Left lung (tissue), 10 donors: ENCODE data around the gene CDPF1. TPM values are rescaled to one million over a fixed set of nuclear protein-coding genes. Genes with fewer than 3 reads are reported as not detected.
A peak's percentile ranks its signal among the peaks of the same experiment; 100 is the strongest.
"Not testable (repeated sequence)": the region's sequence is repeated elsewhere in the genome, so short reads cannot be mapped to it uniquely, and the experiment has no call there.

ENCODE experiments used
- ATAC-seq: fragments of 200-7000 bp; cut with Tn5 transposase; one replicate; pipeline ENCODE4 v1.9.1; 2020; ENCODE audit warnings: moderate library complexity
- DNase-seq, 4 donors: peaks; one replicate each; pipeline ENCODE4 v3.0.0-alpha.2; 2013 to 2020
- H3K27ac ChIP-seq, 2 donors: fragments of 200-600 bp; sonication (generic) in 1 of 2; one replicate each; pipeline versions ENCODE4 v1.5.0 to v1.8.0; 2020 to 2021
- H3K27me3 ChIP-seq, 2 donors: fragments of 200-600 bp; sonication (generic) in 1 of 2; one replicate each; pipeline versions ENCODE4 v1.5.0 to v1.8.0; 2020 to 2021
- H3K36me3 ChIP-seq, 2 donors: fragments of 200-600 bp; sonication (generic) in 1 of 2; one replicate each; pipeline versions ENCODE4 v1.5.0 to v1.8.0; 2020 to 2021
- H3K4me1 ChIP-seq, 2 donors: fragments of 200-600 bp; one replicate each; pipeline ENCODE4 v1.8.0; 2021
- H3K4me3 ChIP-seq, 2 donors: fragments of 200-600 bp; sonication (generic) in 1 of 2; one replicate each; pipeline versions ENCODE4 v1.5.0 to v1.8.0; 2020 to 2021; ENCODE audit warnings: mild to moderate bottlenecking in 1 of 2
- H3K9me3 ChIP-seq, 2 donors: fragments of 200-600 bp; sonication (generic) in 1 of 2; one replicate each; pipeline versions ENCODE4 v1.5.0 to v1.8.0; 2020 to 2021
- CTCF ChIP-seq, 2 donors: fragments of 200-600 bp; sonication (generic) in 1 of 2; IDR thresholded peaks; one replicate each; pipeline versions ENCODE4 v1.5.0 to v1.8.0; 2021; ENCODE audit warnings: antibody characterized with exemption in 2 of 2
- intact Hi-C, 2 donors: fragments of 100-400 bp; cut with DNase I; formaldehyde crosslinking; loops; one replicate each; pipeline versions ENCODE4 v1.11.2 to v1.14.2; 2022
- polyA plus RNA-seq, 6 donors: library from polyadenylated mRNA; unstranded; fragments of 120-200 nt; gene quantifications; one replicate each; pipeline ENCODE4 v1.2.1, GENCODE V29; 2013; ENCODE audit not compliant: insufficient read length in 6 of 6
- total RNA-seq, 2 donors: library from RNA; stranded (reverse); fragmentation: NEBNext Ultra II Directional; extraction: Animal tissue kit (Norgen Biotek cat#: 25700); gene quantifications; one replicate each; pipeline ENCODE4 v1.2.1, GENCODE V29; 2021
- donor health status: DM: no; HTN: yes; CAD: no.
- donor health status: DM: no; HTN: no; CAD: no.

CDPF1 gene
- total and polyA plus RNA-seq, 8 donors, result 7.7 to 13.5 (median 11.3) TPM

DNA sequence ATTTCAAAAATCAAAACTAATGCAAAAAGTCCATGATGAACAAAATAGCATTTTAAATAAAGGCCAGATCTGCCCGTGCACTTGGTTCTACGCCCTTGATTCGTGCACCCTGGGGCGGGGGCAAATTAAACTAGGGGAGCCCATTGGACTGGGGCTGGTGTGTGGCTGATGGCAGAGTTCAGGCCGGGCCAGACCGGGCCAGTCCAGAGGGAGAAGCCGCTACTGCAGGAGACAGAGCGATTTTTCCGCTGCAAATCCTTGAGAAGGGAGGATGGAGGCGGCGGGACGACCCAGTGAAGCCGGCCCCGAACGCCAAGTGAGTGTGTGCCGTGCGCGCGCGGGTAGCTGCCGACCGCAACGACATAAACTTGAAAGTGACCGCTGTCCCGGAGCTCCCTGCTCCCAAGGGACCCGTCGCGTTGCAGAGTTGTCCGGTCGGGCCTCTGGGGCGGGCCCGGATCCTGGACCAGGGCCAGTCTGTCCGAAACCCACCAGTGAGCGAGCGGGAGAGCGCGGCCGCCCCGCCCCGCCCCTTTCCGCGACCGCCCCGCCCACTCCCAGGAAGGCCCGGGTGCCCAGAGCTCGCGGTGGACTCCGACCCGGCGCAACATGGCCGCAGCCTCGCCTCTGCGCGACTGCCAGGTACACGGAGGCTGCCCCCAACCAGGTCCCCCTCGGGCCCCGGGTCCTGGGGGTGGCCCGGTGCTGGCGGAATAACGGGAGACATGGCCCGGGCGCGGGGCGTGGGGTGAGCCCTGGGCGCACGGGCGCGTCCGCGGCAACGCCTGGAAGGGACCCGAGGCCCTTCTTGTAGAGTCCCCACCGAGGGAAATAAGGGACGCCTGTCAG lies 17.6 kb upstream of the CDPF1 start, which contains the start of gene TTC38:
TSS of gene TTC38 (plus strand) at position 578 of the 849 bp plus-strand sequence. CDS start at position 610, 32 bp downstream.
- Histone ChIP-seq H3K36me3 (peaks cover 0 to 16% of the 10 kb centered on the region in 2 donors), H3K4me3 (peak within 1 kb of the TSS; percentile 74 to 90), H3K27ac (peak within 1 kb of the TSS; percentile 63 to 77), H3K27me3 (peaks cover 0 to 7% of the 10 kb centered on the region in 2 donors), H3K4me1 (peaks cover 14 to 40% of the 10 kb centered on the region in 2 donors), H3K9me3 (no peaks in the 10 kb centered on the region)
- DNase-seq (peak; percentile 86 to 96 (median 92)), ATAC-seq (peak; percentile 98)
- TF ChIP-seq CTCF (IDR thresholded peaks at IDR 0.05), result no peak
- intact Hi-C loops, result no loop called here

DNA sequence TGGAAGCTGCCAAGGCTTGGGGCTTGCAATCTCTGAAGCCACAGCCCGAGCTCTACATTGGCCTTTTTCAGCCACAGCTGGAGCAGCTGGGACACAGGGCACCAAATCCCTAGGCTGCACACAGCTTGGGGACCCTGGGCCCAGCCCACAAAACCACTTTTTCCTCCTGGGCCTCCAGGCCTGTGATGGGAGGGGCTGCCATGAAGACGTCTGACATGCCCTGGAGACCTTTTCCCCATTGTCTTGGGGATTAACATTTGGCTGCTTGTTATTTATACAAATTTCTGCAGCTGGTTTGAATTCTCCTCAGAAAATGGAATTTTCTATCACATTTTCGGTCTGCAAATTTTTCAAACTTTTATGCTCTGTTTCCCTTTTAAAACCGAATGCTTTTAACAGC lies 15.5 kb upstream of the CDPF1 start:
- intact Hi-C loops, result not testable (repeated sequence)

GRCh38 chr22:46264520-46264919 lies 14.4 kb upstream of the CDPF1 start:
- H3K27ac ChIP-seq, H3K9me3 ChIP-seq, intact Hi-C loops, ATAC-seq, H3K36me3 ChIP-seq, H3K4me3 ChIP-seq, DNase-seq: not testable (repeated sequence)
- H3K27me3 ChIP-seq, result peaks cover 0 to 25% of the 10 kb centered on the region in 2 donors
- peaks cover 12 to 34% of the 10 kb centered on the region in 2 donors for H3K4me1 ChIP-seq

More for the DNA sequence above, 15.5 kb upstream of the CDPF1 start:
- Histone ChIP-seq H3K27me3 (peaks cover 0 to 25% of the 10 kb centered on the region in 2 donors), H3K4me1 (peaks cover 14 to 40% of the 10 kb centered on the region in 2 donors)
- H3K27ac ChIP-seq, H3K9me3 ChIP-seq, H3K4me3 ChIP-seq, H3K36me3 ChIP-seq, ATAC-seq, DNase-seq: not testable (repeated sequence)

- H3K27ac ChIP-seq, result no peak within 1 kb of the TSS
- DNase-seq, result no peak
- no peak for ATAC-seq
These were observed 13.1 kb upstream of the CDPF1 start, which contains the start of gene PKDREJ for GRCh38 chr22:46263216-46263590. TSS of gene PKDREJ (minus strand) at chr22:46263343. CDS start at chr22:46263322, 21 bp downstream.

DNA sequence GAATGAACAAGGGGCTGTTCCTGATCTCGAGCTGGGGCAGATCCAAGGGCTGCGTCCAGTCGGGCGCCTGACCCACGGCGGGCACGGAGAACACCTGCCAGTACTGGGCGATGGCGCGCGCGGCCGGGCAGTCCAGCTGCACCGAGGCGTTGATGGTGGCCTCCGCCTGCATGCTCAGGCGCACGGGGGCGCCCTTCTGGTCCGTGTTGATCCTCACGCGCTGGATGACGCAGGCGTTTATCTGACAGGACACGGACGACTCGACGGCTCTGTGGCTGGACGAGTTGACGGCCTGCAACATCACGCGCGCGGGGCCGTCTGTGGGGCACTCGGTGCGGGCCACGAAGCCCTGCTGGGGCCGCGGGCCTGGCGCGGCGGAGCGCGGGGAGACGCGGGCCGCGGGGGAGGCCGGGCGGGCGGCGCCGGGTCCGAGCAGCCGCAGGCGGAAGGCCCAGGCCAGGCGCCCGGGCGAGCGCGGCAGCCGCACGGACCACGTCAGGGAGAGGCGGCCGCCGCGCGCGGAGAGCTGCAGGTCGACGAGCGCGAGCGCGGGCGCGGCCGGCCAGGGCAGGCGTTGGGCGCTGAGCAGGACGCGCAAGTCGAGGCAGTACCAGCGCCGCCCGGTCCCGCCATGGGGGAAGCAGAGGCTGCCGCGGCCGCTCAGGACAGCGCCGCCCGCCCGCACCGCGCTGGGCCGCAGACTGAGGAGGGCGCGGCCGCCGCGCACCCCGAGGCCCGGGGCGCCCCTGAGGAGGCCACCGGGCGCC lies 12.5 kb upstream of the CDPF1 start:
- no peak overlapping the region for H3K27ac ChIP-seq
- no peaks in the 10 kb centered on the region for H3K9me3 ChIP-seq
- H3K4me1 ChIP-seq, result peaks cover 0 to 30% of the 10 kb centered on the region in 2 donors
- intact Hi-C loops, result no loop called here
- peak overlapping the region in 1 of 2 donors; percentile 23 for H3K4me3 ChIP-seq
- peaks cover 0 to 25% of the 10 kb centered on the region in 2 donors for H3K27me3 ChIP-seq
- ATAC-seq (peak; percentile 77), DNase-seq (peak in 3 of 4 donors; percentile 55 to 94 (median 79))
- TF ChIP-seq CTCF (IDR thresholded peaks at IDR 0.05), result peak; percentile 12 to 50
- no peaks in the 10 kb centered on the region for H3K36me3 ChIP-seq

More at GRCh38 chr22:46263216-46263590, 13.1 kb upstream of the CDPF1 start, which contains the start of gene PKDREJ:
- no peaks in the 10 kb centered on the region for H3K9me3 ChIP-seq
- TF ChIP-seq CTCF (IDR thresholded peaks at IDR 0.05), result no peak
- intact Hi-C loops, result no loop called here
- peak within 1 kb of the TSS in 1 of 2 donors; percentile 23 for H3K4me3 ChIP-seq
- no peaks in the 10 kb centered on the region for H3K36me3 ChIP-seq
- H3K4me1 ChIP-seq, result peaks cover 0 to 32% of the 10 kb centered on the region in 2 donors
- peaks cover 0 to 25% of the 10 kb centered on the region in 2 donors for H3K27me3 ChIP-seq
